Fibroblast of skin of left quadriceps (primary cell): Measurements from ENCODE around the gene CSMD2.
A peak's percentile ranks its signal among the peaks of the same experiment; 100 is the strongest.
"Not testable (repeated sequence)": the region's sequence is repeated elsewhere in the genome, so short reads cannot be mapped to it uniquely, and the experiment has no call there.

ENCODE experiments used
- DNase-seq, 2 experiments: peaks; one replicate each; pipeline ENCODE4 v3.0.0-alpha.2; 2013; ENCODE audit warnings: low read depth in 2 of 2

The CSMD2 gene

DNA sequence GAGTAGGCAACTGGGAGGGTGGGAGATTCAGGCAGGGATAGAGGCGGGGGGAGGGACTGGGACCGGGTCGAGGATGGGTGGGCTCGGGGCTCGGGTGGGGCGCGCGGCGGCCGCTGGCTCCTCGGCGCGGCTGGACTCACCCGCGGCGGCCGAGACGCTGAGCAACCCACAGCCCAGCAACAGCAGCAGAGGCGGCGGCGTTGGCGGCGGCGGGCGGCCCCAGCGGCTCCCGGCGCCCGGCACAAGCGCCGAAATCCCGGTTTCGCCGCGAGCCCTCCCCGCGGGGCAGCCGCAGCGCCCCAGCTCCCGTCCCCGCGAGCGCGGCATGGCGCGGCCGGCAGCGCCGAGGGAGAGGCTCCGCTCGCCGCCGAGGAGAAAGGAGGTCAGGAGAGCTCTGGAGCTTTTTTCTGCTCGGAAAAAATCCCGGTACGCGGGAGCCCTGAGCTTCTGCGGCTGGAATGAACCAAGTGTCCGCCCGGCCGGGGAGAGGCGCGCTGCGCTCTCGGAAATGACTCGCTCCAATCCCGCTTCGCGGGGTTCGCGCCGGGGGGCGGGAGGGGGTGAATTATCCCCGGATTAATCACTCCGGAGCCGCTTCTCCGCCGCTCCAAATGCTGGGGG lies at the start of gene CSMD2:
TSS of gene CSMD2 (minus strand) at position 460 of the 621 bp plus-strand sequence. CDS start at position 327, 133 bp downstream.
- peak; percentile 57 to 59 for DNase-seq

DNA sequence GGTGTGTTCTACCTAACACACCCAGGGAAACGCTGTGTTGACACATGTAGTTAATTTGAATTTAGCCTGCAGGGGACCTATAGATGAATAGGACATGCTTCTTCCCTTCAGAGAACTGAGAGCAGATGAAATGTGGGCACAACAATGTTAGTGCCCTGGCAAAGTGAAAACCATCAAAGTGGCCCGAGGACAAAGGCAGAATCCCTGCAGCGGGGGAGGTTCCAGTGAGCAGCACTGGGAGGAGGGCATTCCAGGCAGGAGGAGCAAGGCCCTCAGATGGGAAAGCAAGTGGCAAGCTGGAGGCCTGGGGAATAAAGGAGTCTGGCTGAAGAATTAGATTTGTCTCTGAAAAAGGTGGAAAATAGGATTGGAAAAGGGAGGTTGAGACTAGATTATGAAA lies 48.9 kb upstream of the CSMD2 start:
- no peak for DNase-seq

DNA sequence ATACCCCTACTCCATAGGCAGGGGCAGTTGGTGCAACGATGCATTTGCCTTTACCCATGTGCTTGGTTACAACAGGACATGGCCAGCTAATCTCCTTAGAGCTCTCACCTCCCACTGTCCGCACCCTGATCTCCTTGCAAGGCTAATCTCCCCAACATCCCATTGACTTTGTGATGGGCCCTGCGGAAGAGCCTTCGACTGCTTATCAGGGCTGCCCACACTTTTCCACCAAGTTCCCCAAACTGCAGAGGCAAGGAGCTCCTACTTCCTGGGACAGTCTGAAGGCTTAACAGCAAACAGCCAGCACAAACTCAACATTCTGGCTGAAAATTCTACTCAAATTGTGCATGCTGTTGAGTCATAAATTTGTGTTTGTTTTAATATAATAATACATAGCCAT lies 47.6 kb upstream of the CSMD2 start:
- DNase-seq = no peak

DNA sequence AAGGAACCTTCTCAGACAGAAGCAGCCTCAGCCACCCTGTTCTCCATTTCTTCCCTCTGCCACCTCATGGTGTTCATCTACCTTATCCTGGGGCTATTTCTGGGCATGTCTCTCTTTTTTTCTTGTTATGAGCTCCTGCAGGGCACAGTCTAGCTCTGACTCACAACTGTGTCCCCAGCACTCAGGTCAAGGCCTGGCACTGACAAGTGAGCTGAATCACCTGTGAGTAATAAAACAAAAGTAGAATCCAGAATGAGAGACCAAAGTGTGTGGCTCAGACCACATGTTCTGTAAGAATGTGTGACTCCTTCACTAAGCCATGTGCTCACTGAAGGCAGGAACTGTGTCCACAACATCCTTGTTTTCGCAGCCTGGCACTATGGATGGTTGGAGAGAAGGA lies 34.9 kb upstream of the CSMD2 start:
- peak; percentile 8 to 16 for DNase-seq

DNA sequence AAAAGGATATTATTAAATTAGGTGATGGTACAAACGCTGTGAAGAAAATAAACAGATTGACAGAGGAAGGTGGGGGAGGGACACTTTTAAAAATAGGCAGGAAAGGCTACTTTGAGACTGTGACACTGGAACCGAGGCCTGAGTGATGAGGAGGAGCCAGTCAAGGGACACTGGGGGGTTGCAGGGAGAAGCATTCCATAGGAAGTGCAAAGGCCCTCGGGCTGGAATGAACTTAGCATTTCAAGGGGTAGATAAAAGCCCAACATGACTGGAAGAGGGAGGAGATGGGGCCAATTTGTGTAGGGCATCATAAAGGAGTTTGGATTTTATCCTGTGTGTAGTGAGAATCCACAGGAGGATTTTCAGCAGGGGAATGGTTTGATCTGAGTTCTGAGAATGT lies 27.6 kb upstream of the CSMD2 start:
- no peak for DNase-seq

DNA sequence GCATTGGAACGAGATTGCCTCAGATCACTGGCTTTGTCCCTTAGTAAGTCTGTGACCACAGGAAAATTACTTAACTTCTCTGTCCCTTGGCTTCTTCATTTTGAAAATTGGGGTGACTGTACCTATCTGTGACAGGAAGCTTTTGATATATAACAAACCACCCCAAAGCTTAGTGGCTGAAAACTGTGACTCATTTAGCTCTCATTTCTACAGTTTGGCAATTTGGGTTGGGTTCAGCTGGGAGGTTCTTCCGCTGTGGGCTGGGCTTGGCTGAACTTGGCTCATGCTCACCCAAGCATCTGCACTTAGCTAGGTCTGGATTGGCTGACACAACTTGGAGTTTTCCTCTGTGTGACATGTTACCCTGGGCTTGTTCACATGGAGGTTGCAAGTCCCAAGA lies 25.7 kb upstream of the CSMD2 start:
- DNase-seq = no peak

DNA sequence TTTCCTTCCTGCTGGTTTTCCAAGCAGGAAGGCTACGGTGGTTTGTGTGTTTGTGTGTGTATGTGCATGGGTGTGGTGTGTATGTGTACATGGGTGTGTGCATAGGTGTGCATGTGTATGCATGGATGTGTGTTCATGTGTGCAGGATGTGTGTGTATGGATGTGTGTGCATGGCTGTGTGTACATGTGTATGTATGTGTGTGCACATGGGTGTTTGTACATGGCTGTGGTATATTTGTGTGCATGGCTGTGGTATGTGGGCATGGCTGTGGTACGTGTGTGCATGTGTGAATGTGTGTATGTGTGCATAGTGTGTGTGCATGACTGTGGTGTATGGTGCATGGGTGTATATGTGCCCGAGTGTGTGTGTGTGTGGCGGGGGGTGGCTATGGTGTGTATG lies 24.0 kb upstream of the CSMD2 start:
- no peak for DNase-seq

DNA sequence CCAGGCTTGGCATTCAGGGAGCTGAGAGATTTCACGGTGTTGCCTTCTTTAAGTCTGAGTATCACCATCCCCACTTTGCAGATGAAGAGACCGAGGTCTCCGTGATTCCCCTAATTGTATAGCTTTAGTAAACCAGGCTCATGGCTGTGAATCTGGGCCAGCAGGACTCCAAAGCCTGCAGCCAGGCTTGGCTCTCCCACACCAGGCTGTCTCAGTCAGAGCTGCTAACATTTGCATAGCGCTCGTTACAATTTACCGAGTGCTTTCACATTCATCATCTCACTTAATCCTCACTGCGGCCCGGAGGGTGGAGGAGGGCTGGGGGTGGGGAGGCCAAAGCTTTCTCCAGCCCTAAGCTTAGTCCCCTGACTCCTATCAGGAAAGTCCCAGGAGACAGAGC lies 23.4 kb upstream of the CSMD2 start:
- DNase-seq = no peak

DNA sequence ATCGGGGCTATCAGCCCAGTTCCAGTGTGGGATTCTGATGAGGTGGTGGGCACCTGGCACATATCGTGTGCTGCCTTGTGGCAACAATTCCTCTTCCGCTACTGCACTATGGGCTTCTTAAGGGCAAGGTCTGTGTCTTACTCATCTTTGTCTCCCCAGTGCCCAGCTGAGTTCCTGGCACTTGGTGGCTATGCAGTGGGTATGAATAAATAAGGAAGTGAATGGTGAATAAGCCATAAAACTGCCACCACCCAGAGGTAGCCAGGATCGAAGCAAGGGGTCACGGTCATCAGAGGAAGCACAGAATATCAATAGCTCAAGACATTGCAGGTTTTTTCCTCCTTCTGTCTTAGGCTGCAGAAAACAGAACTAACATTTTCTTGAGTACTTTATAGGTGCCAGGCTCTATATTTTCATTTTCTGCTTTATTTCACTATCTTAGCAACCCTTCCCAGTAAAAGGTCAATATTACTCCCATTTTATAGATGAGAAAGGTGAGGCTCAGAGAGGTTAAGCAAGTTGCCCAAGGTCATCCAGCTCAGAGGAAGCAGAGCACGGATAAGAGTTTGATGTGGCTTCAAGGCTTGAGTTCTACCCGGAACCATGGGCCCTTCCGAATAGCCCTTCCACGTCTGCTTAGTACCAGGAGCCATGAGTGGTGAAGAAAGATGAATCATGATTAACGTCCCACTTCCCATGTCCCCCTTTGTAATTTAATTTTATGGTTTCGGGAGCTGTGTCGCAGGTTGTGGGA lies 21.9 kb upstream of the CSMD2 start:
- DNase-seq = no peak

DNA sequence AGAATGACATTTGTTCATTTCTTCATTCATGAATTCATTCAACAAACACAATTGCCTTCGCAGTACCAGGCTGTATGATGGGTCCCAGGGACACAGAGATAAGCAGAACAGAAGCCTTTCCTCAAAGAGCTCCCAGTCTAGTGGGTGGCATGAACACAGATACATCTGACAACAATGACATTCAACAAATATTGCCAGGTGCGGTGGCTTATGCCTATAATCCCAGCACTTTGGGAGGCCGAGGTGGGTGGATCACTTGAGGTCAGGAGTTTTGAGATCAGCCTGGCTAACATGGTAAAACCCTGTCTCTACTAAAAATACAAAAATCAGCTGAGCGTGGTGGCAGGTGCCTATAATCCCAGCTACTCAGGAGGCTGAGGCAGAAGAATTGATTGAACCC lies 18.4 kb upstream of the CSMD2 start:
- not testable (repeated sequence) for DNase-seq

DNA sequence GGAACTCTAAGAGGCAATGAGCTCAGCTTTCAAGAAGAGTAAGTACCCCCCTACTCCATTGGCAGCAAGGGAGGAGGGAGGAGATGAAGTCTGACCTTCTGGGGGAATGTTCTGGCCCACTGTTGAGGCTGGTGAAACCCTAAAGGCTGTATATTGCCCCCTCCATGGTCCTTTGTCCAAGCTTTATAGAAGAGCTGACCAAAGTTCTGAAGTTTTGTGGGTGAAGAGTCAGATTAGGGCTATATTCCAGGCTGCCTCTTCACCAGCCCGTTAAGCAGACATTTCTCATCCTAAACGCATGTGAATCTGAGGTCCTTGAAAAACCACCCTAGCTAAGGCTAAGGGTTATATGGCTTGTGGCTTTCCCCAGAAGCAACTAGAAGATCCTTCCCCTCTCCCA lies 13.0 kb upstream of the CSMD2 start:
- no peak for DNase-seq

DNA sequence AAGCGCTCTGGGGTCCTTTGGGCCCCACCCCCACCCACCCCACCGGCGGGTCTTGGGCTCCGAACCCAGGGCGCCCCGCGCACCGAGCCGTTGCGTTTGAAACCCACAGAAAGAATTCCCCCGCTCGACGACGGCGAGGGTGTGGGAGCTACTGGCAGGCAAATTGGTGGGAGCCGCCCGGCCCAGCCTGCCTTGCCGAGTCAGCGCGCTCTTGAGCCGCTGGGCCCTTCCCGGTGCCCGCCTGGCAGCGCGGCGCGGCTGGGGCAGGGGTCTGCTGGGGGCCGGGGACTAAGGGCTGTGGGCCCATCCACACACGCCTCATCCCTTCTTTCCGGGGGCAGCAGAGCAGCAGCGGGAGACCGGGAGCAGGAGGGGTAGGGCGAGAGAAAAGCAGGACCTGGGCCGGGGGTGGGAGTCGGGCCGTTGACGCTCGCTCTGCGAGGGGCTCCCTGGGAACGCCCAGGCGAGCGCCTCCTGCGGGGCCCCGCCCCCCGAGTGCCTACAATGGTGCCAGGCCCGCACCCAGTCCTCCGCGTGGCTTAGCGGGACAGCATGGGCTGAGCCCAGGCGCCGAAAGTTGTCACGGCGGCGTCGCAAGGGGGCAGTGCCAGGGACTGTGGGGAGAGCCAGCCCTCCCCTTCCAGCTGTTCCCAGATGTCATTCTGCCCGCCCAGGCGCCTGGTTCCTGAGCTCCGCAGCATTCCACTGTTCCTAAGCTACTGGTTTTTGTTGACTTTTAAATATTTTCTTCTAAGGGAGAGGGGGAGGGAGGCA lies 12.0 kb upstream of the CSMD2 start, which contains the start of gene C1orf94:
TSS of gene C1orf94 (plus strand) at position 78 of the 774 bp plus-strand sequence. CDS start 883 bp downstream, outside the sequence.
- DNase-seq = no peak

DNA sequence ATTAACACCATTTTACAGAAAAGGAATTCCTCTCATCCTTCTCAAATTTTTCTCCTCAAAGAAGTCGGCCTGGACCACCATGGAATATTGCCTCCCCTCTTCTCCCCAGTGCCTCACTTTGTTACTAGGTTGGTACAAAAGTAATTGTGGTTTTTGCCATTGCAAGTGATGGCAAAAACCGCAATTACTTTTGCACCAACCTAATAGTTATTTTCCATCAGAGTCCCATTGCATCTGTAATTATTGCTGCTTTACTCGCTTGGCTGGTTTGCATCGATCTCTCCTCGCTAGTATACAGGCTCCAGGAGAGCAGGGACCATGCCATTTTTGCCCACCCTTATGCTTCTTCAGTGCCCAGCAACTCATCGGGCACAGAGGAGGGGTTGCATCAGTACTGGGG lies 10.7 kb upstream of the CSMD2 start:
- DNase-seq = no peak

DNA sequence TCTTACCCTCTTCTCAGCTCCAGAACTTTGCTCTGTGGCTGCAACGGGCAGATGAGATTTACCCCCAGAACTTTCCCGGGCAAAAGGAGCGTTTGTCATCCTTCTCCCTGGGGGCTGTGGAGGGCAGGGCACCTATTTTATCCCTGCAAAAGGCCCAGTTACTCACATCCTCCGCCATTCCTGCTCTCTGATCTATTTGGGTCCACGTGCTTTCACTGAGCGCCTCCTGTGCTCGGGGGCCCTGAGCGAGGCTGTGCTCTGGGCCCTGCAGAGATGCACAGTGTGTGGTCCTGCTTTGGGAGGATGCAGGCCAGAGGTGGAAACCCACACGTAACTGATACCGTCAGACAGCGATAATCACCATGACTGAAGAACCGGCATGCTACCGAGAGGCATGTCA lies 2.4 kb upstream of the CSMD2 start:
- DNase-seq = no peak

DNA sequence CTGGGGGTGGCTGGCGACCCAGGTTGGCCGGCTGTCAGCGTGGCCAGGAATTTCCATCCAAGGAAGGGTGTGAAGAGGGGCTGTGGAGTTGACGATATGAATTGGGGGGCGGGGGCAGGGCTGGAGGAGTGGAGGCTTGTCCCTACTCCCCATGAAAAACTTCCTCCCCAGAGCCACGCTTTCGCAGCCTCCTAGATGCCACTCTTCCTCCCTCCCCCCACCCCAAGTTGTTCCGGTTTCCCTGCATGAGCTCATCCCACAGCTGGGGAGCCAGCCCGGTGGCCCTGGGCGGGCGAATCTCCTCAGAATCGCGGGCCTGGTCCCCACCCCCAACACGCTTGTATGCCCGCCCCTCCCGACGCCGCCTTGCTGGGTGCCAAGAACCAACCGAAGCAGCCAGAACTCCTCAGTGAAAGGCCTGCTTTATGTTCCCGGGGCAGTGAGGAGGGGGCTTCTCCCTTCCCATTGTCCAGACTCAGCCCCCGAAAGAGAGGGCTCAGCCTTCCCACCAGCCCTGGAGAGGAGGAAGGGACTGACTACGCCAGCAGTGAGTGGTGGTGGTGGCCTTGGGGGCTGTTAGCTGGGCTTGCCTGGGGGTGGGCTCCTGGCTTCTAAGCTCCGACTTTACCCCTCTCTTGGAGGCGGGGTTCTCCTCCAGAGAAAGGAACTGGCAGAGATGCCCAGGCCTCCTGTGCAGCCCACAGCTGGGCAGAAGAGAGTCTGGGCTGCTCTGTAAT lies 1.8 kb upstream of the CSMD2 start:
- DNase-seq = peak; percentile 17 to 20

DNA sequence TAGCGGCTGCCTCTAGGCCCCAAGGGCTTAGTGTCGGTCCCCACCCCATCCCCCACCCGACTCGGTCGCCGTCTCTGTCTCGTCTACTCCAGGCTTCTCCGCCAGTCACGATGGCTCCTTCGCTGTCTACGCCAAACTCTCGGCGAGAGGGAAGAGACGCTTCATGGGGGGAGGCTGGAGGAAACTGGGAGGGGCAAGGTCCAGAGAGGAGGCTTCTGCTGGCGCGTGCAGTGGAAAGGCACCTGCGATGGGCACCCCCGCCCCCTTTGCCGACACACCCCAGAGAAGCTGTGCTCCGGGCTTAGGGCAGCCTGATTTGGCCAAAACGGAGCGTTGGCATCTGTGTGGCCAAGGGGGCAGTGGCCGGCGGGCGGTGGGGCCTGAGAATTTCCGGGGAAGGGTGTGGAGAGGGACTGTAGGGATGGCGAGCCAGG lies 1.2 kb upstream of the CSMD2 start:
- DNase-seq = no peak

DNA sequence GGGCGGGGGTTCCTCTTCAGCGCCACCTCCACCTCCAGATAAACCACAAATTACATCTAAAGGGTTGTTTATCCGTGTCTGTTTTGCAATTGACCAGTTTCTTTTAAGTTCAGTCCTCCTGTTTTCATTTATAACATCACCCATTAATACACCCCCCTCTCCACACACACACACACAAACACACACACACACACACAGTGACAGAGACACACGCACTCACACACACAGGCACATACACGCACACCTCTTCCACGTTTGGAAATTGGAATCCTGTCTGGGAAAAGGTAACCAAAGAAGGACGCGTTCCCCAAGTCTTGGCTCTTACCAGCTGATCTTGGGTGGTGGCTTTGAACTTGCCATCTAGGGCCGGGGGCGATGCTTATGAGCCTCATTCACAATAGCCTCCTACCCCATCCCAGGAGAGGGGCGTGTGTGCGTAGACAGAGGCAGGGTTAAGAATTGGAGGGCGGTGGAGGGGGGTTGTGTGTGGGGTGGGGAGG lies 442 bp upstream of the CSMD2 start:
- no peak for DNase-seq

DNA sequence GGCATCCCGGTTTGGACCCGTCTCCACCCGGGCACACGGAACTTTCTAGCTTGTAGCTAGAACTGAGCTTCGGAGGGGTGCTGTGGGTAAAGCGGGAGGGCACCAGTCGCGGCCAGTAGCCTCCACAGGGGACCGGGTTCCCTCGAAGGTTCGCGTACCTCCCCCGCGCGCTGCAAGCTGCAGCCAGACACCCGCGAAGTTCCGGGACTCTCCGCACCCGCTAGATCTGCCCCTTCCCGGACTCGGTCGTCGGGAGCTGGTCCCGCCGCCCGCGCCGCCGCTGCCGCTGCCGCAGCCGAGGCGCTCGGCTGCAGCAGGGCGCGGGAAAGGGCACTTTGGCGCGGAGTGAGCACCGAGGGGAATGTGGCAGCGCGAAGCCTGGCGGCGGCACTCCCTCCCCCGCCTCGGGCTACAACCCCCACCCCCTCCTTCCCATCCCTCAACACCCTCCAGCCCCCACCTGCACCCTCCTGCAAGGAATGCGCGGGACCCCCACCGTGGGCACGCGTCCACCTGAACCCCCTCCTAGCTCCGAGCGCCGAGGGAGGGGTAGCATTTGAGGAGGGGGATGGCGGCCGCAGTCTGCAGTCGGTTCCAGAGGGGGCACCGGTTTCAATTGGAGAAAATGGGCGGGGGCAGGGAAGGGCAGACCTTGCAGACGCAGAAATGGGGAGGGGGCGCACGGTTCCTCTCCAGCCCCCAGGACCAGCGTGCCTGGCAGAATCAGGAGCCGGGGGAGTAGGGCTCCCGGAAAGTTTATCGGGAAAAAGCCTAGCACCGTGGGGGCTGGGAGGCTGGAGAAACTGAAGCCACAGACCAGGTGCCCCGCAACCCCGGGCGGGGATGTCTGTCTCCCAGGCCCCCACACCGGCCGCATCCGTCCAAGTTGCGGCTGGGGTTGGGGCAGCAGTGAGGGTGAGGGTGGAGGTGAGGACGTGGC lies 968 bp downstream of the CSMD2 start:
- DNase-seq = no peak

DNA sequence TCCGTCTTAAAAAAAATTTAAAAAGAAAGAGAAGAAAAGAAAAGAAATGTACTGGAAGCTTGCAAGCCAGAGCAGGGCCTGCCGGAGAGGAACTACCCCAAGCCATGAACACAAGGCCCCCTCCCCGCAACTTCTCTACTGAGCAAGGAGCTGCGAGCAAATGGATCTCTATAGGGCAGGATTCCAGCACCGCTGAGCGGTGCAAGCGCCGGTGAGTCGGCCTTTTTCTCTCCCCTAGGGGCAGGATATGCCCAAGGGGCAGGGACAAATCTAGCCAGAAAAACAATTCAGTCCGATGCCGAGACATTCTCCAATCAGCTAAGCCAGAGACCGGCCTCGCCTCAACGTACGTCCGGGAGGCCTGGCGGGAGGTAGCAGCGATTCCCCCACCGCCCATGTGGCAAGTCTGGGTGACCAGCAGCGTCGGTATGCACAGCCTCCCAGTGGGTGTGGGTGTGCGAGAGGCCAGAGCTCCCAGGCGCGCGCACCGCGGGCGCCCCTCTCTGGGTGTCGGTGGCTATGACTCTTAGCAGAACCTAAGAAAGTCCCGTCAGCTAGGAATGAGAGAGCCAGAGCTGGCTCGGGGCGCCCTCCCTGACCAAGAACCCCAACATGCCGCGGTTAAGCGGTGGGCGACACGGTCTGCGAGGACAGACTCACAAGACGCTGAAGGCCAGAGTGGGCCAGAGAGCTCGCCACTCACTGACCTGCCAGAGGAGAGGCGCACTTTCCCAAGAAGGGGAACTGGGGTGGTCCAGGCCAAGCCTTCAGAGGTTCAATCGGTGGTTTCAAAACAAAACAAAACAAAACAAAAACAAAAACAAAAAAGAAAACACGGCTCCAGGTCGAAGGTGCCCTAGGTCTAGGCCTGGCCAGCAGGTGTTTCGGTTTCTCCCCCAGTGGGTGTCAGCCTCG lies 1.9 kb downstream of the CSMD2 start:
- peak; percentile 92 for DNase-seq

DNA sequence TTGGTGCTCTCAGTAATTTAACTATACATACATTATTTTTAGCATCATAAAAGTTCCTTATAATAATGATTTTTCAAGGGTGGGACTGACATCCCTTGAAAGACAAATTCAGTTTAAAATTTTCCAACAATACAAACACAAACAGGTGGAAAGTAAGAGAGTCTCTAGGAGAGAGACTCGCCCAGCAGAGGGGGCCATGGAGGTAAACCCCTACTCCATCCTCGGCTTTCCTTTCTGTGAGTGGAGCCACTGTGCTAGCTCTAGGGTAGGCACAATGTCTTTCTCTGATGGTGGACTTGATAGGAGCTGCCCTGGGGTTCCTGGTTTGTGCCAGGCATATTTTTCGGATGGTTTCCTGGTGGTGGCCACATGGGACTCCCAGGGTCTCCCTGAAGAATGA lies 8.3 kb downstream of the CSMD2 start:
- no peak for DNase-seq
